ENCODE measurements around the gene ALB. TPM values are rescaled to one million over a fixed set of nuclear protein-coding genes. Genes with fewer than 3 reads are reported as not detected.

Gene ALB
- total and polyA plus RNA-seq, 2 of the 8 experiments (the other 6 are each of a cell fraction or from before 2014, with no cell fraction given): 0.12 TPM; not detected in 1

DNA sequence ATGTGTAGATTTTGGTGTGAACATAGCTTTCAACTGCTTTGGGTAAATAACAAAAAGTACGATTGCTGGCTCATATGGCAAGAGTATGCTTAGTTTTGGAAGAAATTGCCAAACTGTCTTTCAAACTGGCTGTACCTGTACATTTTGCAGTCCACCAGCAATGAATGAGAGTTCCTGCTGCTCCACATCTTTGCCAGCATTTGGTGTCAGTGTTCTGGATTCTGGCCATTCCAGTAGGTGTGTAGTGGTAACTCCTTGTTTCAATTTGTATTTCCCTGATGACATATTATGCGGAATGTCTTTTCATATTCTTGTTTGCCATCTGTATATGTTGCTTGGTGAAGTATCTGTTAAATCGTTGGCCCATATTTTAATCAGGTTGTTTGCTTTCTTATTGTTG is 20.6 kb upstream of the ALB start (continued):
- TF ChIP-seq SP2 (IDR thresholded peaks at IDR 0.05; ENCODE audit: low read length) (no peak), YY1 (IDR thresholded peaks at IDR 0.05; ENCODE audit: low read depth, low read length) (no peak), SAP30 (IDR thresholded peaks at IDR 0.05; ENCODE audit: insufficient read depth, insufficient replicate concordance, low read length) (no peak)
- TF ChIP-seq, protein P1, sequence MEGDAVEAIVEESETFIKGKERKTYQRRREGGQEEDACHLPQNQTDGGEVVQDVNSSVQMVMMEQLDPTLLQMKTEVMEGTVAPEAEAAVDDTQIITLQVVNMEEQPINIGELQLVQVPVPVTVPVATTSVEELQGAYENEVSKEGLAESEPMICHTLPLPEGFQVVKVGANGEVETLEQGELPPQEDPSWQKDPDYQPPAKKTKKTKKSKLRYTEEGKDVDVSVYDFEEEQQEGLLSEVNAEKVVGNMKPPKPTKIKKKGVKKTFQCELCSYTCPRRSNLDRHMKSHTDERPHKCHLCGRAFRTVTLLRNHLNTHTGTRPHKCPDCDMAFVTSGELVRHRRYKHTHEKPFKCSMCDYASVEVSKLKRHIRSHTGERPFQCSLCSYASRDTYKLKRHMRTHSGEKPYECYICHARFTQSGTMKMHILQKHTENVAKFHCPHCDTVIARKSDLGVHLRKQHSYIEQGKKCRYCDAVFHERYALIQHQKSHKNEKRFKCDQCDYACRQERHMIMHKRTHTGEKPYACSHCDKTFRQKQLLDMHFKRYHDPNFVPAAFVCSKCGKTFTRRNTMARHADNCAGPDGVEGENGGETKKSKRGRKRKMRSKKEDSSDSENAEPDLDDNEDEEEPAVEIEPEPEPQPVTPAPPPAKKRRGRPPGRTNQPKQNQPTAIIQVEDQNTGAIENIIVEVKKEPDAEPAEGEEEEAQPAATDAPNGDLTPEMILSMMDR (IDR thresholded peaks at IDR 0.05; ENCODE audit: control extremely low read depth in 1 of 3, insufficient read depth in 1 of 3, low read depth in 1 of 3, low read length in 3 of 3): no peak

Measured in H1 (cell line).